Testis (tissue), 3 donors: ENCODE results near the gene NCOR1. TPM values are rescaled to one million over a fixed set of nuclear protein-coding genes. Genes with fewer than 3 reads are reported as not detected.

Experiments
- DNase-seq: peaks from one replicate; pipeline ENCODE4 v3.0.0-alpha.2; 2019
- H3K27ac ChIP-seq, 2 donors: fragments of 200-600 bp; sonication (generic); one replicate each; pipeline ENCODE4 v1.5.1; 2019
- H3K27me3 ChIP-seq: fragments of 200-600 bp; sonication (generic); one replicate; pipeline ENCODE4 v1.5.1; 2019
- H3K36me3 ChIP-seq: fragments of 200-600 bp; sonication (generic); one replicate; pipeline ENCODE4 v1.5.1; 2017; ENCODE audit warnings: low read depth; ENCODE audit errors: missing control alignments
- H3K4me1 ChIP-seq: fragments of 200-600 bp; sonication (generic); one replicate; pipeline ENCODE4 v1.5.1; 2019
- H3K4me3 ChIP-seq, 2 donors: fragments of 200-600 bp; sonication (generic); one replicate each; pipeline ENCODE4 v1.5.1; 2017 to 2019
- H3K9me3 ChIP-seq: fragments of 200-600 bp; sonication (generic); one replicate; pipeline ENCODE4 v1.5.1; 2017
- CTCF ChIP-seq, 3 experiments: fragments of 450-650 bp in 2 of 3; fragments of 200-600 bp in 1 of 3; sonication (generic) in 1 of 3; IDR thresholded peaks; one replicate each; pipeline ENCODE4 v1.5.1; 2016 to 2019; ENCODE audit warnings: antibody characterized with exemption in 3 of 3, mild to moderate bottlenecking in 2 of 3, moderate library complexity in 1 of 3
- POLR2A ChIP-seq: fragments of 450-650 bp; IDR thresholded peaks from one replicate; pipeline ENCODE4 v1.6.1; 2017; ENCODE audit warnings: antibody characterized with exemption, mild to moderate bottlenecking, moderate library complexity
- WGBS, 2 donors: methylation state at CpG; one replicate each; pipeline ENCODE4 v1.1.5; 2018; 5-methylcytosine and 5-hydroxymethylcytosine counted together
- intact Hi-C: fragments of 100-400 bp; cut with DNase I; formaldehyde crosslinking; loops from one replicate; pipeline ENCODE4 v1.15.1; 2023; ENCODE audit warnings: low total_unique reads
- polyA plus RNA-seq: library from polyadenylated mRNA; stranded (reverse); fragments of 350-450 nt; fragmentation: Illumina TruSeq; extraction: RNeasy Lipid Tissue Mini Kit (QIAGEN cat#74804); gene quantifications from one replicate; pipeline ENCODE4 v1.2.3, GENCODE V29; 2014; ENCODE audit warnings: low read depth, low replicate concordance; ENCODE audit not compliant: insufficient read depth
- total RNA-seq, 2 donors: library from RNA; depleted of rRNA; stranded (reverse); fragments of >200 nt; gene quantifications; one replicate each; pipeline ENCODE4 v1.2.3, GENCODE V29; 2016

The NCOR1 gene
- total and polyA plus RNA-seq, 3 donors from 2014 or later, result 88.6 to 281 (median 270) TPM

- no peaks in the 10 kb centered on the region for H3K4me1 ChIP-seq
- WGBS, 2 donors, result 78 to 82% methylated on average over 8 of the region's 8 CpGs
- DNase-seq, result no peak
- TF ChIP-seq CTCF (IDR thresholded peaks at IDR 0.05) (no peak), POLR2A (no peak)
- no peaks in the 10 kb centered on the region for H3K27me3 ChIP-seq
- H3K9me3 ChIP-seq, result no peaks in the 10 kb centered on the region
- H3K27ac ChIP-seq, result no peak overlapping the region
- intact Hi-C loops, result no loop called here
- no peaks in the 10 kb centered on the region for H3K36me3 ChIP-seq
- H3K4me3 ChIP-seq, result no peak overlapping the region
Observed at GRCh38 chr17:16107165-16107770, 108.1 kb downstream of the NCOR1 start.

- intact Hi-C loops, result no loop called here
- Histone ChIP-seq H3K27ac (peak overlapping the region in 1 of 2 donors; percentile 52), H3K9me3 (no peaks in the 10 kb centered on the region), H3K4me3 (no peak overlapping the region), H3K36me3 (no peaks in the 10 kb centered on the region), H3K27me3 (no peaks in the 10 kb centered on the region), H3K4me1 (no peaks in the 10 kb centered on the region)
- 23 to 33% methylated on average over 1 of the region's 1 CpG for WGBS, 2 donors
- DNase-seq, result peak; percentile 28
- TF ChIP-seq CTCF (IDR thresholded peaks at IDR 0.05), result no peak
- no peak for TF ChIP-seq POLR2A
Observed at GRCh38 chr17:16106161-16106891, 109.0 kb downstream of the NCOR1 start.

GRCh38 chr17:16104189-16104588, 111.1 kb downstream of the NCOR1 start:
- no peaks in the 10 kb centered on the region for H3K27me3 ChIP-seq
- TF ChIP-seq POLR2A, result no peak
- no peak for DNase-seq
- H3K4me3 ChIP-seq, result no peak overlapping the region
- no peaks in the 10 kb centered on the region for H3K4me1 ChIP-seq
- intact Hi-C loops, result no loop called here
- no peak overlapping the region for H3K27ac ChIP-seq
- no peaks in the 10 kb centered on the region for H3K9me3 ChIP-seq
- H3K36me3 ChIP-seq, result no peaks in the 10 kb centered on the region
- WGBS, 2 donors, result 92 to 95% methylated on average over 4 of the region's 4 CpGs

- no peaks in the 10 kb centered on the region for H3K36me3 ChIP-seq
- H3K27me3 ChIP-seq, result no peaks in the 10 kb centered on the region
- intact Hi-C loops, result no loop called here
- no peak overlapping the region for H3K4me3 ChIP-seq
- no peak overlapping the region for H3K27ac ChIP-seq
- TF ChIP-seq CTCF (IDR thresholded peaks at IDR 0.05) (no peak), POLR2A (no peak)
- 91 to 92% methylated on average over 5 to 6 of the region's 6 CpGs for whole genome bisulfite sequencing, 2 donors
- H3K4me1 ChIP-seq, result no peaks in the 10 kb centered on the region
- no peaks in the 10 kb centered on the region for H3K9me3 ChIP-seq
- no peak for DNase-seq
Observed at GRCh38 chr17:16101440-16101839, 113.9 kb downstream of the NCOR1 start.

GRCh38 chr17:16100737-16101400, 114.5 kb downstream of the NCOR1 start:
- intact Hi-C loops, result no loop called here

More at GRCh38 chr17:16100737-16101400, 114.5 kb downstream of the NCOR1 start:
- TF ChIP-seq CTCF (IDR thresholded peaks at IDR 0.05) (no peak), POLR2A (no peak)
- Histone ChIP-seq H3K4me1 (no peaks in the 10 kb centered on the region), H3K9me3 (no peaks in the 10 kb centered on the region), H3K36me3 (no peaks in the 10 kb centered on the region), H3K4me3 (no peak overlapping the region), H3K27ac (no peak overlapping the region), H3K27me3 (no peaks in the 10 kb centered on the region)
- DNase-seq, result no peak
- 87 to 88% methylated on average over 8 of the region's 8 CpGs for WGBS, 2 donors
